CD14-positive monocyte (primary cell): ENCODE results near the gene HDAC6. TPM values are rescaled to one million over a fixed set of nuclear protein-coding genes. Genes with fewer than 3 reads are reported as not detected.

Experiments
- DNase-seq, 3 donors: peaks; one replicate each; pipeline ENCODE4 v3.0.0-alpha.2; 2011 to 2022
- H2AFZ ChIP-seq: 2 replicates; pipeline ENCODE4 v1.6.0; 2012; ENCODE audit warnings: mild to moderate bottlenecking, low read depth, low read length, inconsistent platforms; ENCODE audit not compliant: insufficient read depth, poor library complexity, severe bottlenecking
- H3K27ac ChIP-seq, 2 donors: 1 replicate in 1 of 2; 2 replicates in 1 of 2; pipeline ENCODE4 v1.5.1; 2012 to 2013; ENCODE audit warnings: low read length in 2 of 2, control low read depth in 1 of 2, inconsistent platforms in 1 of 2, low read depth in 1 of 2, mild to moderate bottlenecking in 1 of 2
- H3K27me3 ChIP-seq, 2 donors: one replicate each; pipeline versions ENCODE4 v1.6.0 to v1.6.1; 2011 to 2013; ENCODE audit warnings: low read length in 2 of 2; ENCODE audit not compliant: control insufficient read depth in 2 of 2, insufficient read depth in 2 of 2
- H3K36me3 ChIP-seq, 2 donors: replicated peaks in 1 of 2; 1 replicate in 1 of 2; 2 replicates in 1 of 2; pipeline versions ENCODE4 v1.5.1 to v1.6.1; 2012 to 2013; ENCODE audit warnings: low read length in 2 of 2, control low read depth in 1 of 2, inconsistent platforms in 1 of 2, mild to moderate bottlenecking in 1 of 2; ENCODE audit not compliant: insufficient read depth in 2 of 2, control insufficient read depth in 1 of 2
- H3K4me1 ChIP-seq, 2 donors: 1 replicate in 1 of 2; 2 replicates in 1 of 2; pipeline versions ENCODE4 v1.5.1 to v1.6.1; 2012 to 2013; ENCODE audit warnings: low read length in 2 of 2, control low read depth in 1 of 2, inconsistent platforms in 1 of 2, mild to moderate bottlenecking in 1 of 2, moderate library complexity in 1 of 2; ENCODE audit not compliant: insufficient read depth in 2 of 2, control insufficient read depth in 1 of 2
- H3K4me2 ChIP-seq: replicated peaks from 2 replicates; pipeline ENCODE3; 2012; ENCODE audit warnings: low read length, moderate library complexity, mild to moderate bottlenecking; ENCODE audit not compliant: poor library complexity, severe bottlenecking; ENCODE audit errors: extremely low read depth
- H3K4me3 ChIP-seq, 3 experiments: fragments of 200-600 bp in 1 of 3; sonication (generic) in 1 of 3; replicated peaks in 1 of 3; 1 replicate in 2 of 3; 2 replicates in 1 of 3; pipeline ENCODE4 v1.5.1; 2011 to 2013; ENCODE audit warnings: low read length in 3 of 3, mild to moderate bottlenecking in 3 of 3, control low read depth in 2 of 3, low read depth in 2 of 3, inconsistent platforms in 1 of 3, moderate library complexity in 1 of 3
- H3K79me2 ChIP-seq: 2 replicates; pipeline ENCODE4 v1.6.0; 2012; ENCODE audit warnings: mild to moderate bottlenecking, control low read depth, inconsistent platforms, low read length, moderate library complexity; ENCODE audit not compliant: insufficient read depth
- H3K9ac ChIP-seq: 2 replicates; pipeline ENCODE4 v1.6.0; 2017; ENCODE audit warnings: low read length, mild to moderate bottlenecking; ENCODE audit not compliant: insufficient read depth, poor library complexity, severe bottlenecking
- H3K9me3 ChIP-seq, 2 donors: replicated peaks in 1 of 2; 1 replicate in 1 of 2; 2 replicates in 1 of 2; pipeline versions ENCODE4 v1.5.1 to v1.6.1; 2012 to 2013; ENCODE audit warnings: low read length in 2 of 2, control low read depth in 1 of 2; ENCODE audit not compliant: control insufficient read depth in 1 of 2, insufficient read depth in 1 of 2
- H4K20me1 ChIP-seq: 2 replicates; pipeline ENCODE4 v1.6.0; 2012; ENCODE audit warnings: mild to moderate bottlenecking, low read length, control low read depth, moderate library complexity; ENCODE audit not compliant: insufficient read depth
- H3K27ac Mint-ChIP-seq, 7 donors: one replicate each; pipeline ENCODE4 v1.8.0; 2020; ENCODE audit warnings: mild to moderate bottlenecking in 7 of 7, mixed read lengths in 7 of 7, moderate library complexity in 6 of 7, inconsistent platforms in 2 of 7
- H3K27me3 Mint-ChIP-seq, 3 donors: one replicate each; pipeline ENCODE4 v1.8.0; 2021 to 2022; ENCODE audit warnings: low read depth in 3 of 3, mild to moderate bottlenecking in 3 of 3, mixed read lengths in 3 of 3, moderate library complexity in 3 of 3, inconsistent platforms in 1 of 3
- H3K36me3 Mint-ChIP-seq, 2 donors: one replicate each; pipeline ENCODE4 v1.8.0; 2020; ENCODE audit warnings: mixed read lengths in 2 of 2, inconsistent platforms in 1 of 2, mild to moderate bottlenecking in 1 of 2
- H3K4me1 Mint-ChIP-seq: one replicate; pipeline ENCODE4 v1.8.0; 2020; ENCODE audit warnings: mild to moderate bottlenecking, mixed read lengths
- H3K4me3 Mint-ChIP-seq, 2 donors: one replicate each; pipeline ENCODE4 v1.8.0; 2020; ENCODE audit warnings: mild to moderate bottlenecking in 2 of 2, mixed read lengths in 2 of 2, moderate library complexity in 1 of 2
- H3K9me3 Mint-ChIP-seq, 7 donors: one replicate each; pipeline ENCODE4 v1.8.0; 2020 to 2022; ENCODE audit warnings: mixed read lengths in 7 of 7, mild to moderate bottlenecking in 6 of 7, moderate library complexity in 6 of 7, inconsistent platforms in 2 of 7
- CTCF ChIP-seq: fragments of 200-600 bp; IDR thresholded peaks from one replicate; pipeline ENCODE4 v1.8.0; 2022; ENCODE audit warnings: antibody characterized with exemption, mild to moderate bottlenecking
- WGBS: methylation state at CpG from one replicate; pipeline ENCODE4 v1.1.5; 2013; ENCODE audit warnings: missing lambda C conversion rate; ENCODE audit not compliant: insufficient coverage; 5-methylcytosine and 5-hydroxymethylcytosine counted together
- intact Hi-C, 2 donors: fragments of 100-400 bp; cut with micrococcal nuclease; formaldehyde crosslinking; loops; one replicate each; pipeline versions ENCODE4 v1.15.0 to v1.15.1; 2023
- polyA plus RNA-seq, 3 donors: library from polyadenylated mRNA; depleted of rRNA in 1 of 3; unstranded in 2 of 3; stranded (reverse) in 1 of 3; fragments of 300-500 nt in 2 of 3; fragments of >200 nt in 1 of 3; fragmentation: Illumina TruSeq in 2 of 3; gene quantifications; 1 replicate in 2 of 3; 2 replicates in 1 of 3; pipeline ENCODE4 v1.2.3, GENCODE V29; 2012 to 2021

Gene HDAC6
- polyA plus RNA-seq, 3 donors = 12.7 to 67.0 (median 19.7) TPM

GRCh38 chrX:48781705-48782104 is 20.2 kb upstream of the HDAC6 start:
- Histone ChIP-seq H3K4me2 (no peak overlapping the region), H4K20me1 (no peaks in the 10 kb centered on the region), H2AFZ (no peak overlapping the region), H3K9ac (no peak overlapping the region), H3K79me2 (no peaks in the 10 kb centered on the region), H3K36me3 (no peaks in the 10 kb centered on the region), H3K4me1 (no peaks in the 10 kb centered on the region), H3K27me3 (no peaks in the 10 kb centered on the region), H3K9me3 (no peaks in the 10 kb centered on the region), H3K4me3 (no peak overlapping the region), H3K27ac (no peak overlapping the region)
- Mint-ChIP-seq H3K9me3 (peaks cover 0 to 4% (median 0%) of the 10 kb centered on the region in 7 donors), H3K36me3 (no peaks in the 10 kb centered on the region), H3K4me1 (no peaks in the 10 kb centered on the region), H3K4me3 (no peak overlapping the region), H3K27me3 (peaks cover 0 to 4% (median 1%) of the 10 kb centered on the region in 3 donors), H3K27ac (no peak overlapping the region)
- TF ChIP-seq CTCF = no peak
- no peak for DNase-seq
- intact Hi-C loops = no loop called here
- WGBS = no CpG with 5 or more reads among the region's 6 CpGs

GRCh38 chrX:48782216-48782615 is 19.7 kb upstream of the HDAC6 start:
- no peaks in the 10 kb centered on the region for H3K79me2 ChIP-seq

More at GRCh38 chrX:48782216-48782615, 19.7 kb upstream of the HDAC6 start:
- no peak for DNase-seq
- Histone ChIP-seq H3K4me3 (no peak overlapping the region), H3K27me3 (no peaks in the 10 kb centered on the region), H3K9ac (no peak overlapping the region), H3K9me3 (no peaks in the 10 kb centered on the region), H3K36me3 (no peaks in the 10 kb centered on the region), H2AFZ (no peak overlapping the region), H4K20me1 (no peaks in the 10 kb centered on the region), H3K27ac (no peak overlapping the region), H3K4me2 (no peak overlapping the region), H3K4me1 (no peaks in the 10 kb centered on the region)
- Mint-ChIP-seq H3K27ac (no peak overlapping the region), H3K4me3 (no peak overlapping the region), H3K36me3 (no peaks in the 10 kb centered on the region), H3K4me1 (no peaks in the 10 kb centered on the region), H3K9me3 (peaks cover 0 to 4% (median 0%) of the 10 kb centered on the region in 7 donors), H3K27me3 (peaks cover 2 to 9% (median 3%) of the 10 kb centered on the region in 3 donors)
- TF ChIP-seq CTCF = no peak
- intact Hi-C loops = no loop called here
- WGBS = no CpG with 5 or more reads among the region's 2 CpGs
